Measurements from ENCODE around the gene GRB10.

GRB10 gene

DNA sequence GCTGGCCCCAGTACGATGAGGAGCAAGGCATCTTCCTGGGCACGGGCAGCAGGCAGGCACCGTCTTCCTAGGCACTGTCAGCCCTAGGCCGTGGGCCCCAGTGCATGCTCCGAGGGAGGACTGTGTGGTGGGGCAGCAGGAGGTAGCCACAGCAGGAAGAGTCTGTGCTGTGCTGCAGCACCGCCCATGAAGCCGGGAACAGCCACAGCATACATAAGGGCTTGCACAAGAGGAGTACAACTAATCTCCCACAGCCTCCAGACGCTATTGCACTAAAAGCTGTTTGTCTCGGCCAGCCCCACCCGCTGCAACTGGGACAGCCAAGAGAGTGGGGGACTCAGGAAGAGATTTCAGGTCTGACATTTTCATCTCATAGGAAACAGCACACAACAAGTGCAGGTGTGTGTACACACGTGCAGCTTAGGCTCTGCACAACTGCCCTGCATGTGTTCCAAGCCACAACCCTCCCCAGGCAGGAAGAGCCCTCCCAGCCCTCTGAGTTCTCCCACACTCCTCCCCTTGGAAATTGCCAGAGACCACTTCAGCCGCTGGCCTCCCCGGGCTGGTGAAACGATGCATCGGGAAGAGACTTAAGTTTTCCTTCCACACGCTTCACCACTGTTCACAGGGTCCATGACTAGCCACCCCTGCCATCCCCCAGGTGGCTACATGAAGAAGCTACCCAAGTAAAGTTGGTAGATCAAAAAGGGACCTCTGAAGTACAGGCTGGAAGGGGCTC lies 129.4 kb downstream of the GRB10 start:
- TF ChIP-seq ZFX (IDR thresholded peaks at IDR 0.05; ENCODE audit: borderline replicate concordance): no peak
- TF ChIP-seq CTCF (IDR thresholded peaks at IDR 0.05): no peak
- no peak overlapping the region for H3K27ac ChIP-seq

DNA sequence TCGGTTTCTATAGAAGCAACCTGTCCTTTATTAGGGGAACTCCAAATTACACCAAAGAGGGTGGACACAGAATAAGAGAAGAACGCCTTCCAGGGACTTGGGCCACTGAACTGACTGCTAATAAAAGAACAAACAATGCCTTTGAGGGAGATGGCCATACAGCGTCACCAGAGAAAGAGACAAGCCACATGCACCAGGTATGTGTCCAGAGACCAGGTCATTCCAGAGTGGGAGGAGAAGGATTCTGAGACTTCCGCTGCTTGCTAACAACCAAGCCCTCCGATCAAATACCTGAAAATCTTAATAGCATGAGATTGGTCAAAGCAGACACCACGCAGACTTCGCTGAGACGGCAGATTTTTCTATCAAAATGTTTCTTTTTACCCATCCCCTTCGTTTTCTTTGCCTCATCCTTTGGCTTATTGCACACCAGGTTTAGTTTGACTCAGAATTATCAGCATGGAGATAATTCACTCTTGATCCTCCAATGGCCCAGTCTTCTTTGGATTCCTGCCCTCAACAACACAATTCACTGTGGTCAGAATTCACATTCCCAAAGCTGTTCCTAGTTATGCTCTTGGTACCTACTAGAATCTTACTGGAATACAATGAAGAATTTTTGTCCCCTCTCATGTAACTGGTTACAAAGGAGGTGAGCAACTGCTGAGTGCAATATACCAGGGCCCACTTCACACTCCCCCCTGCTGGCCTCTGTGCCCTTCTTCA lies 130.1 kb downstream of the GRB10 start:
- H3K27ac ChIP-seq: no peak overlapping the region
- TF ChIP-seq CTCF (IDR thresholded peaks at IDR 0.05) (no peak), ZFX (IDR thresholded peaks at IDR 0.05; ENCODE audit: borderline replicate concordance) (no peak)

DNA sequence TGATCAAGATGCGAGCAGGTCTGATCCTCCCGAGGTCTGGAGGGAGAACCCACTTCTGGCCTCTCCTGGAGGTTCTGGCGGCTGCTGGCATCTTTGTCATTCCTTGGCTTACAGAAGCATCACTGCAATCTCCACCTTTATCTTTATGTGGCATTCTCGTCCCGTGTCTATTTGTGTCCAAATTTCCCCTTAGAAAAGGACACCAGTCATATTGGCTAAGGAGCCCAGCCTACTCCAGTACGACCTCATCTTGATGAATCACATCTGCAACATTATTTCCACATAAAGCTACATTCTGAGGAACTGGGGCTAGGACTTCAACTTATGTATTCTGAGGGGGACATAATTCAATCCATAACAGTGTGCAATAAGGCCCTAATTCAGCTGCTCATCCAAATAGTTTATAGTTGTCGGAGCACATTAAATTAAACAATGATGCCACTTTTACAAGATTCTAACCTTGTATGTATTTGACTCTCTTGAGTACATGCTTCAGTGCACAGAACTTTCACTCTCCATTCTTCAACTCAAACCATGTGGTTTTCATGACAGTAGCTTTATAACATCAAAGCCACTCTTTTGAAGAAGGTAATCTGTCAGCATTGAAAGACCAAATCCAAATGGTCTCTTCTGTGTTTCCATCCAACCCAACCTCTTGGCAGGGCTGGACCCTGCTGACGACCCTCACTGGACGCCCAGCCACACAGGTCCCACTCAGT lies 131.3 kb downstream of the GRB10 start:
- TF ChIP-seq ZFX (IDR thresholded peaks at IDR 0.05; ENCODE audit: borderline replicate concordance) (no peak), CTCF (IDR thresholded peaks at IDR 0.05) (no peak)
- H3K27ac ChIP-seq: no peak overlapping the region

GRCh38 chr7:50650057-50650664 lies 132.5 kb downstream of the GRB10 start:
- H3K27ac ChIP-seq: no peak overlapping the region

GRCh38 chr7:50649259-50649885 lies 133.3 kb downstream of the GRB10 start:
- TF ChIP-seq CTCF (IDR thresholded peaks at IDR 0.05) (no peak), ZFX (IDR thresholded peaks at IDR 0.05; ENCODE audit: borderline replicate concordance) (no peak)
- no peak overlapping the region for H3K27ac ChIP-seq

More at GRCh38 chr7:50650057-50650664, 132.5 kb downstream of the GRB10 start:
- TF ChIP-seq CTCF (IDR thresholded peaks at IDR 0.05) (no peak), ZFX (IDR thresholded peaks at IDR 0.05; ENCODE audit: borderline replicate concordance) (no peak)

DNA sequence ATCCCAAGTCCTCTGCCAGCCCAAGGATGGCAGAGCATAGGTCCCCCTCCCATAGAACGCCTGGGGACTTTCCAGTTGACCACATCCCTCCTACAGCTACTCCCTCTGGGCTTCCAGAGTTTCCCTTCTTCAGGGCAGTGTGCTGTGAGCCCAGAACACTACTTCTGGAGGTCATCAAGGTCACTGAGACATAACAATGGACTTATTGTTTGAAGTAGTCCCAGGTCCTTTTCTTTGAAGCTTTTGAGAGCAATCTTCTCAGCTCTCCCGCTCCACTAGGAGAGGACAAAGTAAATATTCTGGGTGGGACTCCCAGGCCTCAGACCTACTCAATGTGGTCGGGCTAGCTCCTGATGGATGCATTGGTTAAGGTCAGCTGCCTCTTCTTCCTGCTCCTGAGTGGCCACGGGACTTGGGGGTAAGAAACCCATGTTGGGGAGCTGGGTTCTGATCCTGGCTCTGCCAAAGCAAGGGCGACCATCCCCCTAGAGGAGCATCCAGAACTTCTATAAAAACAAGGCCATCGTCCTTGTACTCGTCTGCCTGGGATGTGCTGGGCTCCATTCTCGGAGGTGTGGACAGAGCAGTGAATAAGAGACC lies 134.0 kb downstream of the GRB10 start:
- TF ChIP-seq CTCF (IDR thresholded peaks at IDR 0.05) (no peak), ZFX (IDR thresholded peaks at IDR 0.05; ENCODE audit: borderline replicate concordance) (no peak)
- H3K27ac ChIP-seq: no peak overlapping the region
